ENCODE data around the gene DISC1. TPM values are rescaled to one million over a fixed set of nuclear protein-coding genes. Genes with fewer than 3 reads are reported as not detected.

The DISC1 gene
- polyA plus RNA-seq, 1 experiment: 5.4 TPM

DNA sequence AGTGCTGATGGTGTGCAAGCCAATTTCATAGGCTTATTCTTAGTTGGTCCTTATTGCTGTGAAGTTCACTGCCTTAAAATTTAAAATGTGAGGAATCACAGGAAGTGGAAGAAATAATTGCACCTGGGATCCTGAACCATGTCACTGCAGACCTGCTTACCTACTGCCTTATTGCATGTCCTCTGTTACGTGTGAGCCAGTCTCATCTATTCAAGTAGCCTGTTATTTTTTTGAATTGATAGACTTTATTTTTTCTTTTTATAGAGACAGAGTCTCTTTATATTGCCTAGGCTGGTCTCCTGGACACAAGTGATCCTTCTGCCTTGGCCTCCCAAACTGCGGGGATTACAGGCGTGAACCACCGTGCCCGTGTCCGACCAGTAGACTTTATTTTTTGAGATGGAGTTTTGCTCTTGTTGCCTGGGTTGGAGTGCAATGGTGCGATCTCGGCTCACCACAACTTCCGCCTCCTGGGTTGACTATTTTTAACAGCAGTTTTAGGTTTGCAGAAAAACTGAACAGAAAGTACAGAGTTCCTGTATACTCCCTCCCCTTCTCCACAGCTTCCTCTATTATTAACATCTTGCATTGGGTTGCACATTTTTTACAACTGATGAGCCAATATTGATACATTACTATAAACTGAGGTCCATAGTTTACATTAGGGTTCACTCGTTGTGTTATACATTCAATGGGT, 14.0 kb upstream of the DISC1 start:
- no peak for DNase-seq (ENCODE audit: low read depth, low spot score)
- ChIA-PET CTCF (no interaction called here), POLR2A (no interaction called here)
- no peaks in the 10 kb centered on the region for H3K9me3 ChIP-seq (ENCODE audit: control insufficient read depth, insufficient read depth, low read length)
- H3K27me3 ChIP-seq (ENCODE audit: control insufficient read depth, insufficient read depth, low read length): peaks cover 3% of the 10 kb centered on the region
- TF ChIP-seq, protein P1, sequence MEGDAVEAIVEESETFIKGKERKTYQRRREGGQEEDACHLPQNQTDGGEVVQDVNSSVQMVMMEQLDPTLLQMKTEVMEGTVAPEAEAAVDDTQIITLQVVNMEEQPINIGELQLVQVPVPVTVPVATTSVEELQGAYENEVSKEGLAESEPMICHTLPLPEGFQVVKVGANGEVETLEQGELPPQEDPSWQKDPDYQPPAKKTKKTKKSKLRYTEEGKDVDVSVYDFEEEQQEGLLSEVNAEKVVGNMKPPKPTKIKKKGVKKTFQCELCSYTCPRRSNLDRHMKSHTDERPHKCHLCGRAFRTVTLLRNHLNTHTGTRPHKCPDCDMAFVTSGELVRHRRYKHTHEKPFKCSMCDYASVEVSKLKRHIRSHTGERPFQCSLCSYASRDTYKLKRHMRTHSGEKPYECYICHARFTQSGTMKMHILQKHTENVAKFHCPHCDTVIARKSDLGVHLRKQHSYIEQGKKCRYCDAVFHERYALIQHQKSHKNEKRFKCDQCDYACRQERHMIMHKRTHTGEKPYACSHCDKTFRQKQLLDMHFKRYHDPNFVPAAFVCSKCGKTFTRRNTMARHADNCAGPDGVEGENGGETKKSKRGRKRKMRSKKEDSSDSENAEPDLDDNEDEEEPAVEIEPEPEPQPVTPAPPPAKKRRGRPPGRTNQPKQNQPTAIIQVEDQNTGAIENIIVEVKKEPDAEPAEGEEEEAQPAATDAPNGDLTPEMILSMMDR (IDR thresholded peaks at IDR 0.05; ENCODE audit: low read depth, low read length): no peak
- no peak overlapping the region for H3K27ac ChIP-seq (ENCODE audit: low read depth, low read length)
- H3K4me3 ChIP-seq (ENCODE audit: low read depth, low read length): no peak overlapping the region

DNA sequence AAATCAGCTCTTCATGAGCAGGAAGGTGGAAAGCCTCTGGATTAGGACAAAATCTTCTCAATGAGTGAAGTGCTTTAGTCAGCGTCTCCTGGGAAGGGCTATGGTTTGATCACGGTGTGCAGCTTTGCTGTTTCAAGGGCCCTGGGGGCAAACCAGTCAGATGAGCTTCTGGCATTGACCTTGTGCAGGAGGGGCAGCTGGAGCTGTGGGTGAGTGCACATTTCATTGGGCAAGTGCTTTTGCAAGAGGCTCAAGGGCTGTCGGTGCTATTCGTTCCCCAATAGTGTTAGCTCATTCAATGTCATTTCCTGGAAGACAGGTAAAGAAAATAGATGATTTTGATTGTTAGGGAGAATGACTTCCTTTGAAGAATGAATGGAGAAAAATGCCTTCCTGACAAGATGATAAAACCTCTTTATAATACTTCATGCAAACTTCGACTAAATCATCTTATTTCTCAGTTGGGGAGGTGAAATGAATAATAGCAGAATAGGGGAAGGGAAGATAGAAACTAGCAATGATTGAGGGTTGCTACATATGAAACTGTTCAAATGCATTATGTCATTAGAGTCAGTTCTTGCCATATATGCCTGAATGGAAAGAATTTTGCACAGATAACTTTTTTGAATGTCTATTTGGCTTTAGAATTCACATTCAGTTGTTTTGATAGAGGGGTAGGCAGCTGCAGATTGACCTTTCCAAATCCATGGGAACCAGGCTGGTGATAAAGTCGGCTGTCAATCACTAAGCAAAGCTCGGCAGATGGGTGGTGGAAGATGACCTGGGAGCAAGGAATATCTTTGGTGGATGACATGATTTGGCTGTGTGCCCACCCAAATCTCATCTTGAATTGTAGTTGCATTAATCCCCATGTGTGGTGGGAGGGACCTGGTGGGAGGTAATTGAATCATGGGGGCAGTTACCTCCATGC, 12.9 kb upstream of the DISC1 start:
- Histone ChIP-seq H3K4me3 (ENCODE audit: low read depth, low read length) (no peak overlapping the region), H3K27ac (ENCODE audit: low read depth, low read length) (no peak overlapping the region), H3K27me3 (ENCODE audit: control insufficient read depth, insufficient read depth, low read length) (peaks cover 3% of the 10 kb centered on the region), H3K9me3 (ENCODE audit: control insufficient read depth, insufficient read depth, low read length) (no peaks in the 10 kb centered on the region)
- DNase-seq (ENCODE audit: low read depth, low spot score): no peak
- ChIA-PET CTCF (no interaction called here), POLR2A (no interaction called here)
- TF ChIP-seq, protein P1 (IDR thresholded peaks at IDR 0.05; ENCODE audit: low read depth, low read length): no peak

DNA sequence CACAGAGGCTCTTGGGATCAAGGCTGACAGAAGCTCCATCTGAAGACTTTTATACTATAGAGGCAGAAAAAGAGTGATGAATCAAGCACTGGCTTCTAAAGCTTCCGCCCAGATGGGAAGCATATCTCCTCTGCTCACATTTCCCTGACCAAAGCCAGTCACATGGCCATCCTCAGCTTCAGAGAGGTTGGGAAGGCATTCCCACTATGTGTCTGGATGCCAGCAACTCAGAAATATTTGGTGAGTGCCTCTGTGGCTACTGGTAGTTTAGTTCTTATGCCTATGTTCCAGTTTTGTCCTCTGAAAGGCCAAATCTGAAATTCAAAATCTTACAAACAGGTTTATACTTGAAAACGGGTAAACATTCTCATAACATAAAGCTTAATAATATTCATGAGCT, 9.9 kb upstream of the DISC1 start:
- Histone ChIP-seq H3K27ac (ENCODE audit: low read depth, low read length) (no peak overlapping the region), H3K9me3 (ENCODE audit: control insufficient read depth, insufficient read depth, low read length) (no peaks in the 10 kb centered on the region), H3K27me3 (ENCODE audit: control insufficient read depth, insufficient read depth, low read length) (no peaks in the 10 kb centered on the region), H3K4me3 (ENCODE audit: low read depth, low read length) (no peak overlapping the region)
- ChIA-PET POLR2A (interaction anchor here (0.8 kb wide), 1 partner anchor 10 kb away, joined by 7 read pairs; the partner anchor contains the start of gene DISC1), CTCF (interaction anchor here (0.9 to 2.1 kb wide), 3 partner anchors 15 to 254 kb away, joined by 3 to 10 read pairs (median 4); no protein-coding TSS in a partner anchor)
- TF ChIP-seq, protein P1 (IDR thresholded peaks at IDR 0.05; ENCODE audit: low read depth, low read length): no peak
- no peak for DNase-seq (ENCODE audit: low read depth, low spot score)

DNA sequence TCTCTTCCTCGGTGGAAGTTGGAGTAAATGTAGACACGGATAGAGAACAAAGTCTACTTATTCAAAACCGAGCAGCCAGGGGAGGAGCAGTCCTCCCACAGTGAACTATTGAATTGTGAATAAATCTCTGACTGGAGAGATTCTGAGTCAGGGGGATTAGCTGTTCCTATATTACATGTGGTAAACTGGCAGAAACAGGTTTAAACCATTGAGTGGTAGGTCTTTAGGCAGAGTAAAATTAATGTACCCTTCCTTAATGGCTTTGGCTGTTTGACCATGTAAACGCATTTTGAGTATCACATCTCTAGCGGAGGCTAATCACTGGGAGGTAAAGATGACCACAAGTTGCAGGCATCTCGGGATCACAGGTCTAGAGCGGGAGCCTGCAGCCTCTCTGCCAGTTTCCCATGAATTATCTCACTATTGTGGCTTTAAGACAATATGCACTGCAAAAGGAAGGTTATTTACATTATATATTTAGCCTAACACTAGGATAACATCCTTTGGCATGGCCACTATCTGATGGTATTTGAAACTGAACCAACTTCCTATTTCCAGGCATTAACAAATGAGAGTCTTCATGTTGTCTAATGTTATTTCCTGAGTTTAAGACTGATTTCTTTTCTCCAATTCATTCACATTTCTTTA, 7.9 kb upstream of the DISC1 start:
- POLR2A ChIA-PET: no interaction called here
- Histone ChIP-seq H3K9me3 (ENCODE audit: control insufficient read depth, insufficient read depth, low read length) (no peaks in the 10 kb centered on the region), H3K27ac (ENCODE audit: low read depth, low read length) (no peak overlapping the region), H3K4me3 (ENCODE audit: low read depth, low read length) (no peak overlapping the region), H3K27me3 (ENCODE audit: control insufficient read depth, insufficient read depth, low read length) (peaks cover 2% of the 10 kb centered on the region)
- CTCF ChIA-PET: no interaction called here
- DNase-seq (ENCODE audit: low read depth, low spot score): no peak
- TF ChIP-seq, protein P1 (IDR thresholded peaks at IDR 0.05; ENCODE audit: low read depth, low read length): no peak
